Neural cell (in vitro differentiated cells): ENCODE data around the gene TMEFF1. TPM values are rescaled to one million over a fixed set of nuclear protein-coding genes. Genes with fewer than 3 reads are reported as not detected.

Experiments
- H2AFZ ChIP-seq: fragments of 200-600, 300-800 bp; sonication (generic), shearing (Covaris generic); 2 replicates; pipeline ENCODE4 v1.6.0; 2014; ENCODE audit warnings: low read depth, mild to moderate bottlenecking, antibody characterized with exemption, low read length, moderate library complexity
- H3F3A ChIP-seq: fragments of 200-600 bp; shearing (Covaris generic); 2 replicates; pipeline ENCODE4 v1.6.1; 2016; ENCODE audit warnings: mild to moderate bottlenecking, moderate library complexity, mixed read lengths, antibody characterized with exemption, low read length; ENCODE audit not compliant: insufficient read depth, poor library complexity, severe bottlenecking
- H3K27ac ChIP-seq: fragments of 200-600, 300-800 bp; sonication (generic), shearing (Covaris generic); 2 replicates; pipeline ENCODE4 v1.5.1; 2014; ENCODE audit warnings: mild to moderate bottlenecking, low read length, moderate library complexity
- H3K27me3 ChIP-seq: fragments of 300-800, 200-600 bp; sonication (generic), shearing (Covaris generic); 2 replicates; pipeline ENCODE4 v1.6.0; 2014; ENCODE audit warnings: mild to moderate bottlenecking, low read depth, low read length, moderate library complexity; ENCODE audit not compliant: insufficient read depth
- H3K36me3 ChIP-seq: fragments of 300-800, 200-600 bp; sonication (generic), shearing (Covaris generic); 2 replicates; pipeline ENCODE4 v1.5.1; 2014; ENCODE audit warnings: mild to moderate bottlenecking, antibody characterized with exemption, low read length, moderate library complexity; ENCODE audit not compliant: insufficient read depth
- H3K4me2 ChIP-seq: fragments of 300-800, 200-600 bp; sonication (generic), shearing (Covaris generic); 2 replicates; pipeline ENCODE4 v1.6.0; 2014; ENCODE audit warnings: mild to moderate bottlenecking, low read length
- H3K4me3 ChIP-seq: fragments of 300-800, 200-600 bp; sonication (generic), shearing (Covaris generic); 2 replicates; pipeline ENCODE4 v1.5.1; 2014; ENCODE audit warnings: mild to moderate bottlenecking, low read length, moderate library complexity
- H3K79me2 ChIP-seq: fragments of 200-600 bp; shearing (Covaris generic); replicated peaks from 2 replicates; pipeline ENCODE4 v1.6.0; 2014; ENCODE audit warnings: mild to moderate bottlenecking, low read length, moderate library complexity; ENCODE audit not compliant: insufficient read depth
- H3K9ac ChIP-seq: fragments of 300-800, 200-600 bp; sonication (generic), shearing (Covaris generic); 2 replicates; pipeline ENCODE4 v1.6.1; 2016; ENCODE audit warnings: mild to moderate bottlenecking, low read length, mixed read lengths
- H3K9me2 ChIP-seq: fragments of 200-600 bp; shearing (Covaris generic); 2 replicates; pipeline ENCODE4 v1.6.1; 2016; ENCODE audit warnings: mild to moderate bottlenecking, low read length, mixed read lengths; ENCODE audit not compliant: insufficient read depth
- H3K9me3 ChIP-seq: fragments of 200-600, 300-800 bp; sonication (generic), shearing (Covaris generic); 2 replicates; pipeline ENCODE4 v1.6.1; 2016; ENCODE audit warnings: mild to moderate bottlenecking, mixed run types, low read length, moderate library complexity, mixed read lengths
- H4K20me1 ChIP-seq: fragments of 200-600 bp; shearing (Covaris generic); 2 replicates; pipeline ENCODE4 v1.6.1; 2016; ENCODE audit warnings: mild to moderate bottlenecking, mixed run types; ENCODE audit not compliant: insufficient read depth
- EP300 ChIP-seq: fragments of 450-650 bp; conservative IDR thresholded peaks from 2 replicates; pipeline ENCODE4 v1.6.1; 2014; ENCODE audit warnings: antibody characterized with exemption, mild to moderate bottlenecking, moderate library complexity; ENCODE audit not compliant: poor library complexity, severe bottlenecking
- EZH2 ChIP-seq: fragments of 200-600, 300-800 bp; shearing (Covaris generic), sonication (generic); IDR thresholded peaks from 2 replicates; pipeline ENCODE4 v1.6.1; 2014; ENCODE audit warnings: antibody characterized with exemption, low read length, borderline replicate concordance, mild to moderate bottlenecking; ENCODE audit not compliant: insufficient read depth, poor library complexity, severe bottlenecking
- MXI1 ChIP-seq: fragments of 450-650 bp; conservative IDR thresholded peaks from 2 replicates; pipeline ENCODE4 v1.6.1; 2014; ENCODE audit warnings: antibody characterized with exemption, mild to moderate bottlenecking; ENCODE audit not compliant: poor library complexity, severe bottlenecking
- POLR2AphosphoS5 ChIP-seq: IDR thresholded peaks from 2 replicates; pipeline ENCODE4 v1.6.1; 2012
- RAD21 ChIP-seq: fragments of 450-650 bp; conservative IDR thresholded peaks from 2 replicates; pipeline ENCODE4 v1.6.1; 2014; ENCODE audit warnings: antibody characterized with exemption, mild to moderate bottlenecking, moderate library complexity
- SMC3 ChIP-seq: fragments of 450-650 bp; conservative IDR thresholded peaks from 2 replicates; pipeline ENCODE4 v1.6.1; 2014; ENCODE audit warnings: antibody characterized with exemption, mild to moderate bottlenecking, moderate library complexity; ENCODE audit not compliant: poor library complexity
- TAF1 ChIP-seq: IDR thresholded peaks from 2 replicates; pipeline ENCODE4 v1.6.1; 2012; ENCODE audit warnings: low read depth
- polyA plus RNA-seq: library from polyadenylated mRNA; depleted of rRNA; stranded (reverse); fragments of >200 nt; gene quantifications from 2 replicates; pipeline ENCODE4 v1.2.3, GENCODE V29; 2014
- TF ChIP-seq, protein P1 (sequence below): IDR thresholded peaks from 2 replicates; pipeline ENCODE4 v1.6.1; 2012; ENCODE audit warnings: borderline replicate concordance
- TF ChIP-seq, protein P2 (sequence below): fragments of 450-650 bp; IDR thresholded peaks from 2 replicates; pipeline ENCODE4 v1.5.1; 2014; ENCODE audit warnings: antibody characterized with exemption, mild to moderate bottlenecking, moderate library complexity; ENCODE audit not compliant: poor library complexity, severe bottlenecking

TMEFF1 gene
- polyA plus RNA-seq, 1 donor from 2014 or later, result 273 TPM

DNA sequence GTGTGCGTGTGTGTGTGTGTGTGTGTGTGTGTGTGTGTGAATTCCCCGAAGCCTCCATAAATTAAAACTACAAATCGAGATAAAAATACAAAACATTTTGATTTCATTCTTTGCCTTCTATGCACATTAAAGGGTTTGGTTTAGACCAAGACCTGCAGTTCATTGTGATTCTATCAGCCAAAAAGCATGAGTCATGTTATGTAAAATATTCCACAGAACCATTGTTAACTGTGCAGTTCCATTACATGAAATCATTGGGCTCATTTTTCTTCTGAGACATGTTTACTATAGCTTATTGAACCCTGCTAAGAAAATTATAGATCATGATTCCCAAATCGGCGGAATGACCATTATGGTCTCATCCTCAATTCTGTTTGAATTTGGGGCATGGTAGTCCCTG lies 116.6 kb downstream of the TMEFF1 start:
- Histone ChIP-seq H3K4me3 (no peak overlapping the region), H2AFZ (no peak overlapping the region), H3K36me3 (no peaks in the 10 kb centered on the region), H3F3A (no peaks in the 10 kb centered on the region), H3K9me3 (no peaks in the 10 kb centered on the region), H3K9me2 (no peaks in the 10 kb centered on the region), H3K4me2 (no peak overlapping the region), H3K79me2 (no peaks in the 10 kb centered on the region), H3K27me3 (no peaks in the 10 kb centered on the region), H3K27ac (no peak overlapping the region), H4K20me1 (peaks cover 4% of the 10 kb centered on the region), H3K9ac (no peak overlapping the region)
- TF ChIP-seq EZH2 (no peak), TAF1 (no peak), SMC3 (no peak), EP300 (no peak), POLR2AphosphoS5 (no peak), RAD21 (no peak), MXI1 (no peak)
- TF ChIP-seq, protein P1, sequence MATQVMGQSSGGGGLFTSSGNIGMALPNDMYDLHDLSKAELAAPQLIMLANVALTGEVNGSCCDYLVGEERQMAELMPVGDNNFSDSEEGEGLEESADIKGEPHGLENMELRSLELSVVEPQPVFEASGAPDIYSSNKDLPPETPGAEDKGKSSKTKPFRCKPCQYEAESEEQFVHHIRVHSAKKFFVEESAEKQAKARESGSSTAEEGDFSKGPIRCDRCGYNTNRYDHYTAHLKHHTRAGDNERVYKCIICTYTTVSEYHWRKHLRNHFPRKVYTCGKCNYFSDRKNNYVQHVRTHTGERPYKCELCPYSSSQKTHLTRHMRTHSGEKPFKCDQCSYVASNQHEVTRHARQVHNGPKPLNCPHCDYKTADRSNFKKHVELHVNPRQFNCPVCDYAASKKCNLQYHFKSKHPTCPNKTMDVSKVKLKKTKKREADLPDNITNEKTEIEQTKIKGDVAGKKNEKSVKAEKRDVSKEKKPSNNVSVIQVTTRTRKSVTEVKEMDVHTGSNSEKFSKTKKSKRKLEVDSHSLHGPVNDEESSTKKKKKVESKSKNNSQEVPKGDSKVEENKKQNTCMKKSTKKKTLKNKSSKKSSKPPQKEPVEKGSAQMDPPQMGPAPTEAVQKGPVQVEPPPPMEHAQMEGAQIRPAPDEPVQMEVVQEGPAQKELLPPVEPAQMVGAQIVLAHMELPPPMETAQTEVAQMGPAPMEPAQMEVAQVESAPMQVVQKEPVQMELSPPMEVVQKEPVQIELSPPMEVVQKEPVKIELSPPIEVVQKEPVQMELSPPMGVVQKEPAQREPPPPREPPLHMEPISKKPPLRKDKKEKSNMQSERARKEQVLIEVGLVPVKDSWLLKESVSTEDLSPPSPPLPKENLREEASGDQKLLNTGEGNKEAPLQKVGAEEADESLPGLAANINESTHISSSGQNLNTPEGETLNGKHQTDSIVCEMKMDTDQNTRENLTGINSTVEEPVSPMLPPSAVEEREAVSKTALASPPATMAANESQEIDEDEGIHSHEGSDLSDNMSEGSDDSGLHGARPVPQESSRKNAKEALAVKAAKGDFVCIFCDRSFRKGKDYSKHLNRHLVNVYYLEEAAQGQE, result no peak
- TF ChIP-seq, protein P2, sequence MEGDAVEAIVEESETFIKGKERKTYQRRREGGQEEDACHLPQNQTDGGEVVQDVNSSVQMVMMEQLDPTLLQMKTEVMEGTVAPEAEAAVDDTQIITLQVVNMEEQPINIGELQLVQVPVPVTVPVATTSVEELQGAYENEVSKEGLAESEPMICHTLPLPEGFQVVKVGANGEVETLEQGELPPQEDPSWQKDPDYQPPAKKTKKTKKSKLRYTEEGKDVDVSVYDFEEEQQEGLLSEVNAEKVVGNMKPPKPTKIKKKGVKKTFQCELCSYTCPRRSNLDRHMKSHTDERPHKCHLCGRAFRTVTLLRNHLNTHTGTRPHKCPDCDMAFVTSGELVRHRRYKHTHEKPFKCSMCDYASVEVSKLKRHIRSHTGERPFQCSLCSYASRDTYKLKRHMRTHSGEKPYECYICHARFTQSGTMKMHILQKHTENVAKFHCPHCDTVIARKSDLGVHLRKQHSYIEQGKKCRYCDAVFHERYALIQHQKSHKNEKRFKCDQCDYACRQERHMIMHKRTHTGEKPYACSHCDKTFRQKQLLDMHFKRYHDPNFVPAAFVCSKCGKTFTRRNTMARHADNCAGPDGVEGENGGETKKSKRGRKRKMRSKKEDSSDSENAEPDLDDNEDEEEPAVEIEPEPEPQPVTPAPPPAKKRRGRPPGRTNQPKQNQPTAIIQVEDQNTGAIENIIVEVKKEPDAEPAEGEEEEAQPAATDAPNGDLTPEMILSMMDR, result no peak

DNA sequence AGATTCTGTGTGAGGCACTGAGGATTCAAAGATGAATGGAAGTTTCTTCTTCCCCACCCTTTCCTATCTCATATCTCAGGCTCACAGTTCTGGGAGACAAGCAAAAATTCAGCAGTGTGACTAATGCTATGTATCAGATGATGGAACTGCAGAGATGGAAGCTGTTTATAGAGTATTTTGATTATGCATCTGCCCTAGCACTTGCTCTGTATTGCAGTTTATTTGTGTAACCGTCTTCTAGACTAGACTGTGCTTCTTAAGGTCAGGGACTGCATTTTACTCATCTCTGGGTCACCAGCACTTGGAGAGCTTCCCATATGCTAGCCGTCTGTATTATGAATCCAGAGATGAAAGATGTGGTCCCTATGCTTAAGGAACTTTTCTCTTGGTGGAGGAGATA lies 117.5 kb downstream of the TMEFF1 start:
- H2AFZ ChIP-seq, result no peak overlapping the region
- H3K27ac ChIP-seq, result no peak overlapping the region
- H4K20me1 ChIP-seq, result no peaks in the 10 kb centered on the region
- TF ChIP-seq, protein P2, result no peak
- TF ChIP-seq TAF1 (no peak), EP300 (no peak), POLR2AphosphoS5 (no peak), EZH2 (no peak), RAD21 (no peak), MXI1 (no peak), SMC3 (no peak)
- TF ChIP-seq, protein P1, result no peak
- no peaks in the 10 kb centered on the region for H3K9me3 ChIP-seq
- H3K9me2 ChIP-seq, result no peaks in the 10 kb centered on the region
- H3K4me2 ChIP-seq, result no peak overlapping the region
- no peaks in the 10 kb centered on the region for H3K79me2 ChIP-seq
- H3K36me3 ChIP-seq, result no peaks in the 10 kb centered on the region
- no peak overlapping the region for H3K4me3 ChIP-seq
- H3F3A ChIP-seq, result no peaks in the 10 kb centered on the region
- H3K9ac ChIP-seq, result no peak overlapping the region
- H3K27me3 ChIP-seq, result no peaks in the 10 kb centered on the region
